Measurements from ENCODE around the gene KCNJ10.

- TF ChIP-seq EP300 (IDR thresholded peaks at IDR 0.05) (no peak), CTCF (IDR thresholded peaks at IDR 0.05) (no peak), POLR2A (IDR thresholded peaks at IDR 0.05) (no peak)
Measured at GRCh38 chr1:160068225-160068624, 1.7 kb downstream of the KCNJ10 start.

Data from suprapubic skin (tissue), 3 donors.